Kidney (tissue), 14 donors: ENCODE results near the gene PAM16. TPM values are rescaled to one million over a fixed set of nuclear protein-coding genes. Genes with fewer than 3 reads are reported as not detected.

Source experiments
- DNase-seq, 5 donors: peaks; one replicate each; pipeline ENCODE4 v3.0.0-alpha.2; 2013 to 2020
- FAIRE-seq: peaks from 2 replicates; lab custom pipeline; 2012; peaks lifted over from hg19 to GRCh38; lab: Jason Lieb, UNC
- H3K27ac ChIP-seq, 2 donors: one replicate each; pipeline ENCODE4 v1.7.0; 2013; ENCODE audit warnings: low read depth in 2 of 2, low read length in 2 of 2, inconsistent platforms in 1 of 2
- H3K27me3 ChIP-seq: one replicate; pipeline ENCODE4 v1.7.1; 2013; ENCODE audit warnings: low read length, inconsistent platforms; ENCODE audit not compliant: control insufficient read depth, insufficient read depth
- H3K36me3 ChIP-seq, 3 donors: one replicate each; pipeline versions ENCODE4 v1.7.0 to v1.7.1; 2013; ENCODE audit warnings: low read length in 3 of 3, control low read depth in 1 of 3, inconsistent platforms in 1 of 3; ENCODE audit not compliant: insufficient read depth in 3 of 3, control insufficient read depth in 2 of 3
- H3K4me1 ChIP-seq, 3 donors: one replicate each; pipeline versions ENCODE4 v1.7.0 to v1.7.1; 2013; ENCODE audit warnings: low read length in 3 of 3, inconsistent platforms in 1 of 3, low read depth in 1 of 3; ENCODE audit not compliant: control insufficient read depth in 2 of 3, insufficient read depth in 2 of 3
- H3K4me3 ChIP-seq, 3 donors: one replicate each; pipeline versions ENCODE4 v1.7.0 to v1.8.1; 2013; ENCODE audit warnings: low read length in 3 of 3, control low read depth in 1 of 3, inconsistent platforms in 1 of 3
- H3K9ac ChIP-seq, 3 donors: one replicate each; pipeline versions ENCODE4 v1.7.0 to v1.7.1; 2013; ENCODE audit warnings: low read length in 3 of 3, control low read depth in 1 of 3, inconsistent platforms in 1 of 3
- H3K9me3 ChIP-seq, 3 donors: one replicate each; pipeline versions ENCODE4 v1.7.0 to v1.7.1; 2013; ENCODE audit warnings: low read length in 3 of 3, control low read depth in 1 of 3, inconsistent platforms in 1 of 3; ENCODE audit not compliant: control insufficient read depth in 2 of 3, insufficient read depth in 1 of 3
- CTCF ChIP-seq: IDR thresholded peaks from 3 replicates; pipeline ENCODE4 v1.5.1; 2012; ENCODE audit warnings: mild to moderate bottlenecking, moderate library complexity, borderline replicate concordance; ENCODE audit not compliant: insufficient read depth; ENCODE audit errors: extremely low read depth
- intact Hi-C: fragments of 100-400 bp; cut with DNase I; formaldehyde crosslinking; loops from one replicate; pipeline ENCODE4 v1.11.1; 2022
- polyA plus RNA-seq: library from polyadenylated mRNA; stranded (reverse); fragments of 350-450 nt; fragmentation: Illumina TruSeq; extraction: RNeasy Lipid Tissue Mini Kit (QIAGEN cat#74804); gene quantifications from one replicate; pipeline ENCODE4 v1.2.3, GENCODE V29; 2014; ENCODE audit warnings: low read depth, low replicate concordance; ENCODE audit not compliant: insufficient read depth
- total RNA-seq: library from RNA; stranded (reverse); fragmentation: NEBNext Ultra II Directional; extraction: Animal tissue kit (Norgen Biotek cat#: 25700); gene quantifications from one replicate; pipeline ENCODE4 v1.2.1, GENCODE V29; 2021
- donor health status: control.
- donor health status: control.
- donor health status: control.
- donor health status: control.
- donor health status: control.
- donor health status: DM: yes; HTN: yes; CAD: no.
- donor health status: Normal renal cell carcinoma (clear cell type).

Gene PAM16
- total and polyA plus RNA-seq, 2 donors from 2014 or later = 29.4 to 61.1 TPM

- H3K27me3 ChIP-seq = no peaks in the 10 kb centered on the region
- H3K36me3 ChIP-seq = peaks cover 0 to 3% (median 0%) of the 10 kb centered on the region in 3 donors
- intact Hi-C loops = no loop called here
- no peak overlapping the region for H3K4me3 ChIP-seq
- FAIRE-seq (no peak), DNase-seq (peak in 1 of 5 donors; percentile 77)
- no peak overlapping the region for H3K9ac ChIP-seq
- no peak for TF ChIP-seq CTCF
- peaks cover 0 to 29% (median 0%) of the 10 kb centered on the region in 3 donors for H3K4me1 ChIP-seq
- H3K9me3 ChIP-seq = no peaks in the 10 kb centered on the region
- H3K27ac ChIP-seq = peak overlapping the region in 1 of 2 donors; percentile 69
Measured at GRCh38 chr16:4391631-4392381, 40.7 kb upstream of the PAM16 start.

- Histone ChIP-seq H3K27ac (no peak overlapping the region), H3K27me3 (no peaks in the 10 kb centered on the region), H3K4me1 (peaks cover 0 to 29% (median 0%) of the 10 kb centered on the region in 3 donors), H3K36me3 (peaks cover 0 to 3% (median under 1%) of the 10 kb centered on the region in 3 donors), H3K4me3 (no peak overlapping the region), H3K9ac (peak overlapping the region in 1 of 3 donors; percentile 15), H3K9me3 (no peaks in the 10 kb centered on the region)
- TF ChIP-seq CTCF = no peak
- intact Hi-C loops = no loop called here
- DNase-seq (peak in 1 of 5 donors; percentile 58), FAIRE-seq (no peak)
Measured at GRCh38 chr16:4390266-4391260, 39.4 kb upstream of the PAM16 start.

- H3K27ac ChIP-seq = peak overlapping the region; percentile 49 to 65
- DNase-seq = peak in 3 of 5 donors; percentile 51 to 79 (median 67)
Measured at GRCh38 chr16:4389051-4389955, 38.2 kb upstream of the PAM16 start.

More at GRCh38 chr16:4389051-4389955, 38.2 kb upstream of the PAM16 start:
- Histone ChIP-seq H3K9me3 (no peaks in the 10 kb centered on the region), H3K36me3 (peaks cover 0 to 4% (median 0%) of the 10 kb centered on the region in 3 donors), H3K4me3 (no peak overlapping the region), H3K27me3 (no peaks in the 10 kb centered on the region), H3K4me1 (peaks cover 0 to 32% (median 0%) of the 10 kb centered on the region in 3 donors), H3K9ac (peak overlapping the region in 1 of 3 donors; percentile 15)
- TF ChIP-seq CTCF = no peak
- intact Hi-C loops = no loop called here
- FAIRE-seq = no peak
